ENCODE measurements around the gene CD82.

Gene CD82

DNA sequence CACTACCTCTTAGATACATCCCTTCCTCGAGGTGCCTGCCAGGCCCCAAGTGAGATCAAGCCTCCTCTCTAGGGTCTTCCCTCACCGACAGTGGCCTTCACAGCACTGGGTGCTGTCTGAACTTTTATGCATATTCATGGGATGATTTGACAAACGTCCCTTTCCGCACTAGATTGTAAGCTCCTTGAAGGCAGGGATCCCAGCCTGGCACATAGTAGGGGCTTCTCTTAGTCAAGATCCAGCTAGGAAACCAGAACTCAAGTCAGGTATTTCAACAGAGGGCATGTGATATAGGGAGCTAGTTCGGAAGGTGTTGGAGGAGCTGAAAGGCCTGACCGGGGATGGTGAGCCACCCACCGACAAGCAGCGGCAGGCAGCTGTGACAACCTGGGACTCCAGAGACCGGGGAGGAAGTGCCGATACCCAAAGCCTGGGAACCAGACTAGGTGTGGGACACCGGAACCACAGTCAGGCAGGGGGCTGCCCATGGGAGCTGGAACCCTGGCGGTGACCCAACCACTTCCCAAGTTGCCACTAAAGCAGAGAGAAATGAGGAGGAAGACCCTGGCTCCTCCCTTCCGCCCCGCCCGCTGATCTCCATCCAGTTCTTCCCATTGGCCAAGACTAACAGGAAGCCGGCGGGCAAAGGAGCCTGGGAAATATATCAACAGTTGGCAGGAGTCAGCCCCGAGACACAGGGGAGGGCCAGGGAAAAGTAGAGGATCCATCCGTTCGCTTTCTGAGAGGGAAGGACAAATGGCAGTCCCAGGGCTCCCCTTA, 39.8 kb upstream of the CD82 start:
- no peak for DNase-seq (ENCODE audit: low read depth, low spot score)
- H3K4me1 ChIP-seq (ENCODE audit: control insufficient read depth, insufficient read depth, low read length) = 0 out of 2 replicates have a peak, but pooled peaks cover 2% of the 10 kb centered on the region
- H3K4me3 ChIP-seq (ENCODE audit: low read length) = no peak overlapping the region
- no CpG with 5 or more reads among the region's 20 CpGs for WGBS (ENCODE audit: insufficient coverage, insufficient read length)
- H3K9me3 ChIP-seq (ENCODE audit: control insufficient read depth, insufficient read depth, low read length) = no peaks in the 10 kb centered on the region
- no peak overlapping the region for H3K27ac ChIP-seq (ENCODE audit: low read length)
- no peaks in the 10 kb centered on the region for H3K36me3 ChIP-seq (ENCODE audit: control insufficient read depth, insufficient read depth, low read length)
- H3K27me3 ChIP-seq (ENCODE audit: control insufficient read depth, insufficient read depth, low read length) = no peaks in the 10 kb centered on the region

- Histone ChIP-seq H3K4me1 (ENCODE audit: control insufficient read depth, insufficient read depth, low read length) (0 out of 2 replicates have a peak, but pooled peaks cover 4% of the 10 kb centered on the region), H3K36me3 (ENCODE audit: control insufficient read depth, insufficient read depth, low read length) (no peaks in the 10 kb centered on the region), H3K4me3 (ENCODE audit: low read length) (no peak overlapping the region), H3K27me3 (ENCODE audit: control insufficient read depth, insufficient read depth, low read length) (no peaks in the 10 kb centered on the region), H3K27ac (ENCODE audit: low read length) (no peak overlapping the region), H3K9me3 (ENCODE audit: control insufficient read depth, insufficient read depth, low read length) (no peaks in the 10 kb centered on the region)
- DNase-seq (ENCODE audit: low read depth, low spot score) = no peak
- no CpG with 5 or more reads among the region's 12 CpGs for WGBS (ENCODE audit: insufficient coverage, insufficient read length)
Measured at GRCh38 chr11:44526438-44526837, 39.0 kb upstream of the CD82 start.

DNA sequence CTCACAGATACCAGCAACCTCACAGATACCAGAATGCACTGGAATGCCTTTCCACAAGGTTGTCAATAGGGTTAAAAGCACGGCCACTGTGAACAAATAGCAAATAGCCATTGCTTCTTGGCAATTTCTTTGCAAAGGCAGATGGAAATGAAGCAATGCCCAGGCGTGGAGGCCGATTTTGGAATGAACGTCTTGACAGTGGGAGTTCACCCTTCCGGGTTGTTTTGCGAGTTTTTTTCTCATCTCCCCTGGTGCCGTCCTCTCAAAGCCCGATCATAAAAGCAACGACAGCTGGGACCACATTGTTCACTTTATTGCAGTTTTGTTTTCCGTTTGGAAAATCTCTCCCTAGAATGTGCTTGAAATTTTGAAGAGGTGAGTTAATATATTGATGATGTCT, 38.0 kb upstream of the CD82 start:
- Histone ChIP-seq H3K36me3 (ENCODE audit: control insufficient read depth, insufficient read depth, low read length) (no peaks in the 10 kb centered on the region), H3K4me3 (ENCODE audit: low read length) (no peak overlapping the region), H3K4me1 (ENCODE audit: control insufficient read depth, insufficient read depth, low read length) (0 out of 2 replicates have a peak, but pooled peaks cover 4% of the 10 kb centered on the region), H3K9me3 (ENCODE audit: control insufficient read depth, insufficient read depth, low read length) (no peaks in the 10 kb centered on the region), H3K27ac (ENCODE audit: low read length) (no peak overlapping the region), H3K27me3 (ENCODE audit: control insufficient read depth, insufficient read depth, low read length) (no peaks in the 10 kb centered on the region)
- no peak for DNase-seq (ENCODE audit: low read depth, low spot score)
- WGBS (ENCODE audit: insufficient coverage, insufficient read length) = no CpG with 5 or more reads among the region's 10 CpGs

DNA sequence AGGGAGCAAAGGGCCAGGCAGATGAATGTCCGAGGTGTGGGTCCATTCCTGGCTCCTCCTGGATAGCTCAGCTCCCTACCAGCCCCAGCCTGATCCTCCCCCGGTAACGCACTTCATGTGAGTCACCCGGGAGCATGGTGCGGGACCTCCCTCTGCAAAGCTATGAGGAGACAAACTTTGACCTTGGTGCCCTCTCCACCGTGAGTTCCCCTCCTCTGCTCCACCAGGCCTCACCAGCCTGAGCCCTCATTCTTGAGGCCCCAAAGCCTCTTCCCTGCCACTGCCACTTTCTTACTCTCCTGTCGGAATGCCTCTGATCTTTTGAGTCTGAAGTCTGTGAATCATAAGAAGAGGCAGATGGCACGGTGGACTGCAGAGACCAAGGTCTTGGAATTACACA, 37.4 kb upstream of the CD82 start:
- no peaks in the 10 kb centered on the region for H3K36me3 ChIP-seq (ENCODE audit: control insufficient read depth, insufficient read depth, low read length)
- no peak overlapping the region for H3K4me3 ChIP-seq (ENCODE audit: low read length)
- no peak overlapping the region for H3K27ac ChIP-seq (ENCODE audit: low read length)
- no peaks in the 10 kb centered on the region for H3K9me3 ChIP-seq (ENCODE audit: control insufficient read depth, insufficient read depth, low read length)
- H3K4me1 ChIP-seq (ENCODE audit: control insufficient read depth, insufficient read depth, low read length) = 0 out of 2 replicates have a peak, but pooled peaks cover 4% of the 10 kb centered on the region
- no peaks in the 10 kb centered on the region for H3K27me3 ChIP-seq (ENCODE audit: control insufficient read depth, insufficient read depth, low read length)
- no CpG with 5 or more reads among the region's 8 CpGs for WGBS (ENCODE audit: insufficient coverage, insufficient read length)
- no peak for DNase-seq (ENCODE audit: low read depth, low spot score)

DNA sequence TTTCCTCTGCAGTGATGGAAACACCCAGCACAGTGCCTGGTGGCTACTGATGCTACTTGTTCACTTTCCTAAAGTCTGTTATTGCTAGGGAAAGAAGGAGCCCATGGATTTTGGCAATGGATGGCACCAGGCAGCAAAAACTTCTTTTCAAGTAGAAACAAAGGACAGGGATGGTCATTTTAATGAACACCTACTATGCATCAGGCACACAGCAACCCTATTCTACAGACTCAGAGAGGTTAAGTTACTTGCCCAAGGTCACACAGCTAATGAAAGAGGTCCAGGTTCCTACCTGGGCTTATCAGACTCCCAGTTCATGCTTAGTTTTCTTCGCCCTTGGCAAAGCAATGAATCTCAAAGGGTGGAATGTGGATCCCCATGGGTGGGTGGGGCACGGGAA, 36.9 kb upstream of the CD82 start:
- no peaks in the 10 kb centered on the region for H3K27me3 ChIP-seq (ENCODE audit: control insufficient read depth, insufficient read depth, low read length)
- H3K36me3 ChIP-seq (ENCODE audit: control insufficient read depth, insufficient read depth, low read length) = no peaks in the 10 kb centered on the region
- WGBS (ENCODE audit: insufficient coverage, insufficient read length) = no CpG with 5 or more reads among the region's 2 CpGs
- no peak for DNase-seq (ENCODE audit: low read depth, low spot score)
- H3K27ac ChIP-seq (ENCODE audit: low read length) = no peak overlapping the region
- H3K4me1 ChIP-seq (ENCODE audit: control insufficient read depth, insufficient read depth, low read length) = 0 out of 2 replicates have a peak, but pooled peaks cover 4% of the 10 kb centered on the region
- no peaks in the 10 kb centered on the region for H3K9me3 ChIP-seq (ENCODE audit: control insufficient read depth, insufficient read depth, low read length)
- no peak overlapping the region for H3K4me3 ChIP-seq (ENCODE audit: low read length)

DNA sequence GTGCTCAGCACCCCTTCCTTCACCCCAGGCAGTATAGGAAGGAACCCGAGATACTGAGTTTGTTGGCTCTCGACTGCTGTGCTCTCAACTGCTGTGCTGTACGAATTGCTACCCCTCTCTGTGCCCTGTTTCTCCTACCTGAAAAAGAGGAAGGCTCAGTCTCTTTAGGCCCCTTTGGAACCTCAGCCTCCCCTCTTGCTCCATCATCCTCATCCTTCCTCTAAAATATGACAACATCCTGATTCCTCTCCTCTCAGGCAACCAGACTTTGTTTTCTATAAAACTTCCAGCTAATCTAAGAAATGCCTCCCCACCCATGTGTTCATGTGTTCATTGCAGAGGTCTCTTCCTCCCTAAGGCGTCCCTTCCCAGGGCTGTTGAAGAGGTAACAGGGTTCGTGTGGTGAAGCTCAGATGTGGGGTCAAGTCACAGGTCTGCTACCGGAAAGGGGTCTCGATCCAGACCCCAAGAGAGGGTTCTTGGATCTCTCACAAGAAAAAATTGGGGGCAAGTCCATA, 35.5 kb upstream of the CD82 start:
- WGBS (ENCODE audit: insufficient coverage, insufficient read length) = no CpG with 5 or more reads among the region's 7 CpGs
- DNase-seq (ENCODE audit: low read depth, low spot score) = no peak
- Histone ChIP-seq H3K27me3 (ENCODE audit: control insufficient read depth, insufficient read depth, low read length) (no peaks in the 10 kb centered on the region), H3K4me1 (ENCODE audit: control insufficient read depth, insufficient read depth, low read length) (0 out of 2 replicates have a peak, but pooled peaks cover 4% of the 10 kb centered on the region), H3K9me3 (ENCODE audit: control insufficient read depth, insufficient read depth, low read length) (no peaks in the 10 kb centered on the region), H3K4me3 (ENCODE audit: low read length) (no peak overlapping the region), H3K27ac (ENCODE audit: low read length) (no peak overlapping the region), H3K36me3 (ENCODE audit: control insufficient read depth, insufficient read depth, low read length) (no peaks in the 10 kb centered on the region)

GRCh38 chr11:44530413-44531115, 34.9 kb upstream of the CD82 start:
- no peaks in the 10 kb centered on the region for H3K36me3 ChIP-seq (ENCODE audit: control insufficient read depth, insufficient read depth, low read length)
- no peak overlapping the region for H3K4me3 ChIP-seq (ENCODE audit: low read length)
- DNase-seq (ENCODE audit: low read depth, low spot score) = no peak
- no CpG with 5 or more reads among the region's 9 CpGs for WGBS (ENCODE audit: insufficient coverage, insufficient read length)
- 0 out of 2 replicates have a peak, but pooled peaks cover 4% of the 10 kb centered on the region for H3K4me1 ChIP-seq (ENCODE audit: control insufficient read depth, insufficient read depth, low read length)
- H3K27ac ChIP-seq (ENCODE audit: low read length) = no peak overlapping the region
- no peaks in the 10 kb centered on the region for H3K27me3 ChIP-seq (ENCODE audit: control insufficient read depth, insufficient read depth, low read length)
- no peaks in the 10 kb centered on the region for H3K9me3 ChIP-seq (ENCODE audit: control insufficient read depth, insufficient read depth, low read length)

- WGBS (ENCODE audit: insufficient coverage, insufficient read length) = no CpG with 5 or more reads among the region's 9 CpGs
- H3K36me3 ChIP-seq (ENCODE audit: control insufficient read depth, insufficient read depth, low read length) = no peaks in the 10 kb centered on the region
- DNase-seq (ENCODE audit: low read depth, low spot score) = no peak
- no peak overlapping the region for H3K27ac ChIP-seq (ENCODE audit: low read length)
- H3K9me3 ChIP-seq (ENCODE audit: control insufficient read depth, insufficient read depth, low read length) = no peaks in the 10 kb centered on the region
- H3K4me1 ChIP-seq (ENCODE audit: control insufficient read depth, insufficient read depth, low read length) = 0 out of 2 replicates have a peak, but pooled peaks cover 4% of the 10 kb centered on the region
- no peak overlapping the region for H3K4me3 ChIP-seq (ENCODE audit: low read length)
- no peaks in the 10 kb centered on the region for H3K27me3 ChIP-seq (ENCODE audit: control insufficient read depth, insufficient read depth, low read length)
Measured at GRCh38 chr11:44531116-44531504, 34.4 kb upstream of the CD82 start.

- Histone ChIP-seq H3K27me3 (ENCODE audit: control insufficient read depth, insufficient read depth, low read length) (no peaks in the 10 kb centered on the region), H3K4me3 (ENCODE audit: low read length) (no peak overlapping the region), H3K27ac (ENCODE audit: low read length) (no peak overlapping the region), H3K9me3 (ENCODE audit: control insufficient read depth, insufficient read depth, low read length) (no peaks in the 10 kb centered on the region), H3K4me1 (ENCODE audit: control insufficient read depth, insufficient read depth, low read length) (0 out of 2 replicates have a peak, but pooled peaks cover 2% of the 10 kb centered on the region), H3K36me3 (ENCODE audit: control insufficient read depth, insufficient read depth, low read length) (no peaks in the 10 kb centered on the region)
- no peak for DNase-seq (ENCODE audit: low read depth, low spot score)
- no CpG with 5 or more reads among the region's 8 CpGs for WGBS (ENCODE audit: insufficient coverage, insufficient read length)
Measured at GRCh38 chr11:44531636-44532035, 33.8 kb upstream of the CD82 start.

- H3K4me3 ChIP-seq (ENCODE audit: low read length) = no peak overlapping the region
- H3K9me3 ChIP-seq (ENCODE audit: control insufficient read depth, insufficient read depth, low read length) = no peaks in the 10 kb centered on the region
- no peak overlapping the region for H3K27ac ChIP-seq (ENCODE audit: low read length)
- H3K36me3 ChIP-seq (ENCODE audit: control insufficient read depth, insufficient read depth, low read length) = no peaks in the 10 kb centered on the region
- no CpG with 5 or more reads among the region's 4 CpGs for WGBS (ENCODE audit: insufficient coverage, insufficient read length)
- H3K27me3 ChIP-seq (ENCODE audit: control insufficient read depth, insufficient read depth, low read length) = no peaks in the 10 kb centered on the region
- 0 out of 2 replicates have a peak, but pooled peaks cover 1% of the 10 kb centered on the region for H3K4me1 ChIP-seq (ENCODE audit: control insufficient read depth, insufficient read depth, low read length)
- DNase-seq (ENCODE audit: low read depth, low spot score) = no peak
Measured at GRCh38 chr11:44532809-44533208, 32.7 kb upstream of the CD82 start.

Measured in iPS DF 6.9 (cell line).